GM08714 (cell line): ENCODE data around the gene TRPM8.

Source experiments
- H3K4me3 ChIP-seq: fragments of 200-500 bp; sonication (Bioruptor generic); 2 replicates; pipeline ENCODE4 v1.5.1; 2014; ENCODE audit warnings: mild to moderate bottlenecking, low read length, inconsistent platforms
- ZNF274 ChIP-seq: IDR thresholded peaks from 2 replicates; pipeline ENCODE4 v1.6.1; 2012; ENCODE audit warnings: mild to moderate bottlenecking, low read depth, low read length

TRPM8 gene

GRCh38 chr2:233925402-233925801 is 8.2 kb downstream of the TRPM8 start:
- no peak overlapping the region for H3K4me3 ChIP-seq
- no peak for TF ChIP-seq ZNF274

- H3K4me3 ChIP-seq: no peak overlapping the region
- TF ChIP-seq ZNF274: no peak
Measured at GRCh38 chr2:233926806-233927205, 9.6 kb downstream of the TRPM8 start.

GRCh38 chr2:233928594-233929351 is 11.6 kb downstream of the TRPM8 start:
- TF ChIP-seq ZNF274: no peak
- H3K4me3 ChIP-seq: no peak overlapping the region

- H3K4me3 ChIP-seq: no peak overlapping the region
- TF ChIP-seq ZNF274: no peak
Measured at GRCh38 chr2:233929352-233930022, 12.3 kb downstream of the TRPM8 start.

GRCh38 chr2:233934524-233934923 is 17.4 kb downstream of the TRPM8 start:
- TF ChIP-seq ZNF274: no peak
- no peak overlapping the region for H3K4me3 ChIP-seq

GRCh38 chr2:233935426-233935825 is 18.3 kb downstream of the TRPM8 start:
- no peak for TF ChIP-seq ZNF274
- H3K4me3 ChIP-seq: no peak overlapping the region

- TF ChIP-seq ZNF274: no peak
- no peak overlapping the region for H3K4me3 ChIP-seq
Measured at GRCh38 chr2:233936089-233936488, 18.9 kb downstream of the TRPM8 start.

- no peak overlapping the region for H3K4me3 ChIP-seq
- TF ChIP-seq ZNF274: no peak
Measured at GRCh38 chr2:233938676-233939370, 21.6 kb downstream of the TRPM8 start.

GRCh38 chr2:233940376-233941276 is 23.5 kb downstream of the TRPM8 start:
- no peak overlapping the region for H3K4me3 ChIP-seq
- no peak for TF ChIP-seq ZNF274

- no peak overlapping the region for H3K4me3 ChIP-seq
- no peak for TF ChIP-seq ZNF274
Measured at GRCh38 chr2:233942731-233943130, 25.6 kb downstream of the TRPM8 start.

- H3K4me3 ChIP-seq: no peak overlapping the region
- TF ChIP-seq ZNF274: no peak
Measured at GRCh38 chr2:233944269-233944668, 27.1 kb downstream of the TRPM8 start.

GRCh38 chr2:233944722-233945121 is 27.5 kb downstream of the TRPM8 start:
- no peak for TF ChIP-seq ZNF274

GRCh38 chr2:233945146-233945545 is 28.0 kb downstream of the TRPM8 start:
- TF ChIP-seq ZNF274: no peak
- no peak overlapping the region for H3K4me3 ChIP-seq

More at GRCh38 chr2:233944722-233945121, 27.5 kb downstream of the TRPM8 start:
- H3K4me3 ChIP-seq: no peak overlapping the region

GRCh38 chr2:233950078-233950825 is 33.1 kb downstream of the TRPM8 start:
- no peak overlapping the region for H3K4me3 ChIP-seq
- TF ChIP-seq ZNF274: no peak
